Stimulated activated CD4-positive, alpha-beta T cell treated with anti-CD3 and anti-CD28 coated beads, Interleukin-2, amount 100 ng/mL, for 4 hours (primary cell): ENCODE measurements around the gene CADM1.

Experiments used
- DNase-seq: peaks from one replicate; pipeline ENCODE4 v3.0.0-alpha.2; 2020; ENCODE audit warnings: low read depth

Gene CADM1

GRCh38 chr11:115279813-115280761, 224.1 kb downstream of the CADM1 start:
- DNase-seq = no peak

DNA sequence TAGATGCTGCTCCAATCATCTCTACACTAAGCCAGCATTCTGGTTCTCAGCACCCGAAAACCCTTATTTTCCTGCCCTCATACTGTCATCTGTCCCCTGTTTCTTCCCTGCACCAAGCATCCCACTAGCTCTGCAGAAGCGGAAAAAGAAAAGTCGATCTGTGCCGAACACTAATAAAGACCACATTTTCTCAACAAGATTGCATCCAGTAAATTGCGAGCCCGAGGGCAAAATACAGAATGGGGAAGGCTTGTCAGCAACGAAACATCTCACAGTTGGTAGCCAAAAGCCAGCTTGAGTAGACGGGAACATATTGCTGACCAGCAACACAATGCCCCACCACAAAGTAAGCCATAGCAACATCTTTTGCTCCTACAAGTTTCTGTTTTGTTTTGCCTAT, 227.4 kb downstream of the CADM1 start:
- no peak for DNase-seq

GRCh38 chr11:115276191-115276590, 228.0 kb downstream of the CADM1 start:
- no peak for DNase-seq

GRCh38 chr11:115275045-115275444, 229.2 kb downstream of the CADM1 start:
- no peak for DNase-seq

GRCh38 chr11:115272925-115273324, 231.3 kb downstream of the CADM1 start:
- no peak for DNase-seq

DNA sequence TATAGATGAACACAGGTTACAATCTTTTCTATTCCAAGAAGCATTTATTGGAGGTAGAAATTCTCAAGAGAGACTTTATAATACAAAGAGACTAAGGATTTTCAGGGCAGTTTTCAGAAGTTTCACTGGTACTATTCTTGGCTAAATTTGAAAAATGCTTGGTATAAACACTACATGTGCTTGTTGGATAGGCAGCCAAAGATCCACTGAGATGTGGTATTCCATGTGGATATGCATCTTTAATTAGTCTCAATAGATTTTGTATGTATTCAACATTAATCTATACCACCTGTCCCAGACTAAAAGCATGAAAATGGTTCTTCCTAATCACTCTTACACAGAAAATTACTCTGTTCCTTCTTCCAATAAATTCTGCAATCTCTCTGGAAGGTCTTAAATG, 232.6 kb downstream of the CADM1 start:
- DNase-seq = no peak

- no peak for DNase-seq
These were observed 234.8 kb downstream of the CADM1 start for GRCh38 chr11:115269191-115269950.

DNA sequence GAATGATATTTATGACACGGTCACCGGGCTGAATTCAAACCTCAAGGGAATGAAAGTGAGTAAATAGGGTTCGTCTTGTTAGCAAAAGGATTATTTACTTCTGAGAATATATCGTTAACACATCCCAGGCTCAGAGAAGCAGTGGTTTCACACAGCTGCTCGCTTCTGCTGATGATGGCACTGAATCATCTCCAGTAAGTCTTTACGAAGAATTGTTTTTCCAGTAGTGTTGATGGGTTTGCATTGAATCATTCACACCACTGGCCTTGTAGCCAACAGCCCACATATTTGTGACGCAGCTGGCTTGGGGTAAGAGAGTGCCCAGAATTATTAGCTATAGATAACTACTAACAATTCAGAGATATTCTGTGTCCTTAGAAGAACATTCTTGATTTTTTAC, 236.3 kb downstream of the CADM1 start:
- DNase-seq = no peak

DNA sequence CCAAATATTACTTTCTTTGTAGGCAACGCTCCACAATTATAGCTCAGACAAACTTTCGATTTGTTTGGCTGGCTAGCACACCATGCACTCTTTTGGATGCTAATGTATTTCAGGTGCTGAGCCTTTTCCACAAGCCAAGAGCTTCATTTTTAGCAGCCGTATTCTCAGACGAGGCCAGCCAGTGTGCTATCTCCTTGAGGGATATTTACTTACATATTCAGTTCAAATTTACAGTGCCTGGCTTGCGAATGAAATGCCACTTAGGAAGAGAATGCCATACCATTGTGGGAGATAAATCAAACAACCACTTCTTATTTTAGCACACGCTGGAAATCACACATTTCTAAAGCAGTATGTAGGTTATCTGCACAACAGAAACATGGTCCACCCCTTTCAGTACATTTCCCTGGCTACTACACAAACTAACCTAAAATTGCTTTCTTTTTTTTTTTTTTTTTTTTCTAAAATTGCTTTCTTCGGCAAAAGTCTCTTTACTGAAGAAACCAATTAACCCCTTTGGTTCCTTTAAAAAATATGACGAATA, 236.9 kb downstream of the CADM1 start:
- no peak for DNase-seq

DNA sequence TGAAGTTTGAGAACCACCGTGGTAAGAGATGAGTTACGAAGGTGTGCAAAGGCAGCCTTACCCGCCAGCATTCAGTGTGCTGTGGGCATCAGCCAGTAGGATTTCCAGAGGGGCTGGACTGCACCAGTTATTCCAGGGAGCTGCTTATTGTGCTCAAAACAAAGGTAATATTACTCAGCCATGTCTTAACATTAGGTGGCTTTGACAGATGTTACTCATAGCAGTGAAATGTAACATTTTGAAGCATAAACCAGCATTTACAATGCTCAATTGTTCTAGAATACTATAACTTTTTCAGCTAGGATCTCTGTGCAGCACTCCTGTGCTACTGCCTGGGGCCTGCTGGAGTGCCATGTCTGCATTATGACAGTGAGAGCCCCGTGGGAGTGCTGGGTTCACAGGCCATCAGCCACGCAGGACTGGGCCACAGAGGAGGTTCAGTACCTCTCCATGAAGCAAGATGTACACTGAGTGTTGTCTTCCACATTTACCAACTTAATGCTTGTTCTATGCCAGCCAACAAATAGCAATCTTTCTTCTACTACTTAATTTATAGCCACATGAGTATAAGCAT, 238.1 kb downstream of the CADM1 start:
- DNase-seq = no peak

DNA sequence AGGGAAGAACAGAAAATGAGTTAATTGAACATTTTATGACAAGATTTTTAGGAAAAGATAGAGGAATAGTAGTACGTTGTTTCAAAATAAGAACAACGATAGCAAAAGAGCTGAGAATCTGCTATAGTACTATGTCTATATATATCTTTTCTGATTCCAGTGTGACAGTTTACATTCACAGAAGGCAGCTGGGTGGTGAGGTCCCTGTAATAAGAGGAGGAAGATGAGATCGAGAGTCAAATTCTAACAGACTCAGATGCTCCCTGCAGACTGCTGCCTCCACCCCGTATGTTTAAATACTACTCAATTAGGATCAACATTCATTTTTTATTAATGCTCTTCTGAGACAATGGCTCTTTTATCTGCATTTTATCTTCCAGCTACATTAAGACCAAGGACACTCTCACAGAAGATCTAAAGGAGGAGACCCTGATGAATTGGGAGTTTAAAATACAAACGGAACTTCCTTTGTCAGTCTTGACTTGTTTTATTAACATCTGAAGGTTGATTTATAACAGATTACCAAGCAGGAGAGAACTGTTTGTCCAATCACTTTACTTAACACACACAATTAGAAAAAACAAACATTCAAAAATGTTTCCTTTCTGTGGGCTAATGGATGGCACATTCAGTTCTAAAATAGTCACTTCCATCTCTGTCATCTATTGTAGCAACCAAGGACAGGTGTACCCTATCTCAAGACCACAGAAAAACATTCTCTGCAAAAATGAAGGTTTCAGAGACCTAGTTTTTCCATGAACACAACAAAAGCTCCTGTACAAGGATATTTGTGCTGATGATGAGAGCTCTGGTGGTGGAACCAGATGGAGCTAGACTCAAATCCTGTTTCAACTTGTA, 240.2 kb downstream of the CADM1 start:
- no peak for DNase-seq

GRCh38 chr11:115258216-115258615, 246.0 kb downstream of the CADM1 start:
- DNase-seq = no peak

DNA sequence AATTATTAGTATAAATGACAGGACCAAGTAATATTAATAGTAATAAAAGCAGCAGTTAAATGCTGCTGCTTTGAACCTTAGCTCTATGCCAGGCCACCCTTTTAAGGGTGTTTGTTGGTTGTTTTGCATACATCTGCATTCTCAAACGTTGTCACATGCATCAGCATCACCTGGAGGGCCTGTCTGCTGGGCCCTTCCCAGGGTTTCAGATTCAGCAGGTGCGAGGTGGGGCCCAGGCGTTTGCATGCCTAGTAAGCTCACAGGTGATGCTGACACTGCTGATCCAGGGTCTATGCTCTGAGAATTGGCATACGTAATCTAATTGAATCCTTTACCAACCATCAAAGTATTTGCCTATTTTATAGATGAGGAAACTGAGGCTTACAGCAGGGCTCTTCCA, 246.5 kb downstream of the CADM1 start:
- DNase-seq = no peak

DNA sequence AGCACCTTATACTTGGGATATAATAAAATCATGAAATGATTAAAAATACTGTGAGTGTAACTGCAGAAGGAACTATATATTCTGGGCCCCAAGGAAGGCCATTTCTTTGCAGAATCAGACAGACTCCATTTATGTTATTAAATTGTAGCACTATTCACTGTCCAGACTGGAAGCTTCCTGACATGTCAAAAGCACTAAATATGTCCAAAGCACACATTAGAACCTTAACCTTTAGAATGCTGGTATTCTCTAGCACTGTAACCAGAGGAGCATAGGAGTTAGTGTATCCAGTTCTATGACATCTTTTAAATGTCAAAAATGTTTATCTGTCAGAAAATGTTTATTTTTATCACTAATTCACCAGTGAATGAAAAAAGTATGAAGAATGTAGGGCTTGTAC, 246.9 kb downstream of the CADM1 start:
- DNase-seq = no peak

GRCh38 chr11:115256397-115257197, 247.6 kb downstream of the CADM1 start:
- DNase-seq = no peak

GRCh38 chr11:115255006-115255762, 249.0 kb downstream of the CADM1 start:
- DNase-seq = no peak

DNA sequence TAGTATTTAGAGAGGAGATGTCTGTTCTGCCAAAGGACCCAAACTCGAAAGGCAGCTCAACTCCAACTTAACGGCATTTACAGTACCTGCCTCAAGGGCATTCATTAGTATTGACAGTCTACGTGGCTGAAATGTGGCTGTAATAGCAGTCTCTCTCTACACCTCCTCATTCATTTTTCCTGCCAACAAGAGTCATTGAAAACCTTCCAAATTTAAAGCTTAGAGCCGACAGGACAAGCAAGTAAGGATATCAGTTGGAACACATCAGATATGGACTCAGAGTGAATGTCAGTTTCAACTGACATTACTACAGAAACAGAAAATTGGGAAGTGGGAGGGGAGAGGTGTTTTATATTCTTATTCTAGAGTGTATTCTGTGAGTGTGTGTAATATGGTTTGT, 253.1 kb downstream of the CADM1 start:
- no peak for DNase-seq

GRCh38 chr11:115249061-115249578, 255.1 kb downstream of the CADM1 start:
- no peak for DNase-seq

- no peak for DNase-seq
These were observed 256.3 kb downstream of the CADM1 start for GRCh38 chr11:115247953-115248352.

DNA sequence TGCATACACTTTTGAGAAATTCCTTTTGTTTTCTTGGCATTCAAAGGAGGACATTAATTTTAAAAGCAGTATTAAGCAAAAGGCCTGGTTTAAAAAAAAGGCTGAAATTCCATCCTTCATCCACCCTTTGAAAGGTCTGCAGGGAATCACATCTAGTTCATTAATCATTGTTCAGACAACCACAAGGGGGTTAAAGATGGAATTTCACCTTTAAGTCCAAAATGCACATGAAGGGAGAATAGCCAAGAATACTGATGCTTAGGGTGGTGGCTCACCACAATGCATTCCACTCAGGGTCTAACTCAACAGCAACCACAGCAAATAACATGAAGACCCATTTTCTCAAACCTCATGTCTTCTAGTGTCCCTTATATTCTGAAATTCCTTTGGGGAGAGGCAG, 256.9 kb downstream of the CADM1 start:
- DNase-seq = no peak
